Endothelial cell of umbilical vein (primary cell): ENCODE results near the gene DRAP1.
"Not testable (repeated sequence)": the region's sequence is repeated elsewhere in the genome, so short reads cannot be mapped to it uniquely, and the experiment has no call there.

Experiments used
- CTCF ChIP-seq, 2 donors: IDR thresholded peaks; 1 replicate in 1 of 2; 2 replicates in 1 of 2; pipeline ENCODE4 v1.5.1; 2011; ENCODE audit warnings: low read length in 2 of 2, mild to moderate bottlenecking in 2 of 2, moderate library complexity in 2 of 2, control low read depth in 1 of 2, inconsistent platforms in 1 of 2, low read depth in 1 of 2; ENCODE audit not compliant: insufficient read depth in 1 of 2; ENCODE audit errors: extremely low read depth in 1 of 2
- POLR2A ChIP-seq: IDR thresholded peaks from 2 replicates; pipeline ENCODE4 v1.6.1; 2012; ENCODE audit warnings: low read depth, mild to moderate bottlenecking, control low read depth, low read length

- TF ChIP-seq CTCF (IDR thresholded peaks at IDR 0.05; ENCODE audit: extremely low read depth in 1 of 2, insufficient read depth in 1 of 2, low read depth in 1 of 2, low read length in 2 of 2); POLR2A: not testable (repeated sequence)
These were observed 32.4 kb downstream of the DRAP1 start for GRCh38 chr11:65951641-65952040.
